Hindlimb muscle (tissue), 1 donor: ENCODE results near the gene ZBTB22. TPM values are rescaled to one million over a fixed set of nuclear protein-coding genes. Genes with fewer than 3 reads are reported as not detected.
"Not testable (repeated sequence)": the region's sequence is repeated elsewhere in the genome, so short reads cannot be mapped to it uniquely, and the experiment has no call there.

Experiments
- DNase-seq: peaks from one replicate; pipeline ENCODE4 v3.0.0-alpha.2; 2013
- polyA plus RNA-seq: library from polyadenylated mRNA; unstranded; fragments of 120-200 nt; gene quantifications from one replicate; pipeline ENCODE4 v1.2.1, GENCODE V29; 2013; ENCODE audit not compliant: insufficient read length

The ZBTB22 gene
- polyA plus RNA-seq, 1 donor, result 16.3 TPM

- peak; percentile 94 for DNase-seq
Measured at GRCh38 chr6:33299237-33299944, 18.2 kb downstream of the ZBTB22 start.

GRCh38 chr6:33298773-33299236 is 18.7 kb downstream of the ZBTB22 start, which contains the start of gene RGL2:
Gene RGL2 (minus strand): TSS chr6:33298942. CDS start chr6:33298610, 332 bp downstream.
- peak; percentile 84 for DNase-seq

- DNase-seq, result peak; percentile 83
Measured at GRCh38 chr6:33297956-33298772, 19.4 kb downstream of the ZBTB22 start.

- no peak for DNase-seq
Measured at GRCh38 chr6:33297406-33297955, 20.1 kb downstream of the ZBTB22 start.

- DNase-seq, result no peak
Measured at GRCh38 chr6:33296797-33297405, 20.6 kb downstream of the ZBTB22 start.

- no peak for DNase-seq
Measured at GRCh38 chr6:33295621-33296369, 21.7 kb downstream of the ZBTB22 start.

- DNase-seq, result no peak
Measured at GRCh38 chr6:33294086-33294823, 23.3 kb downstream of the ZBTB22 start.

- DNase-seq, result no peak
Measured at GRCh38 chr6:33292996-33293682, 24.4 kb downstream of the ZBTB22 start.

- DNase-seq, result no peak
Measured at GRCh38 chr6:33290459-33290858, 27.1 kb downstream of the ZBTB22 start.

- no peak for DNase-seq
Measured at GRCh38 chr6:33289784-33290315, 27.7 kb downstream of the ZBTB22 start.

- DNase-seq, result peak; percentile 91
Measured at GRCh38 chr6:33288921-33289783, 28.4 kb downstream of the ZBTB22 start, which contains the start of the genes PFDN6 and WDR46. Gene PFDN6 (plus strand): TSS chr6:33289601. CDS start chr6:33289857, 256 bp downstream. Gene WDR46 (minus strand): TSS chr6:33289239. CDS start chr6:33289170, 69 bp downstream.

- DNase-seq, result no peak
Measured at GRCh38 chr6:33288141-33288920, 29.2 kb downstream of the ZBTB22 start.

- DNase-seq, result no peak
Measured at GRCh38 chr6:33286946-33287914, 30.3 kb downstream of the ZBTB22 start.

GRCh38 chr6:33285214-33285613 is 32.3 kb downstream of the ZBTB22 start:
- not testable (repeated sequence) for DNase-seq

GRCh38 chr6:33280539-33280938 is 37.0 kb downstream of the ZBTB22 start:
- DNase-seq, result no peak

- DNase-seq, result no peak
Measured at GRCh38 chr6:33279971-33280511, 37.5 kb downstream of the ZBTB22 start.

- DNase-seq, result no peak
Measured at GRCh38 chr6:33279257-33279695, 38.3 kb downstream of the ZBTB22 start.
